ENCODE results near the gene ERBB2. TPM values are rescaled to one million over a fixed set of nuclear protein-coding genes. Genes with fewer than 3 reads are reported as not detected.

The ERBB2 gene
- total RNA-seq, 1 experiment from 2014 or later = 216 TPM

DNA sequence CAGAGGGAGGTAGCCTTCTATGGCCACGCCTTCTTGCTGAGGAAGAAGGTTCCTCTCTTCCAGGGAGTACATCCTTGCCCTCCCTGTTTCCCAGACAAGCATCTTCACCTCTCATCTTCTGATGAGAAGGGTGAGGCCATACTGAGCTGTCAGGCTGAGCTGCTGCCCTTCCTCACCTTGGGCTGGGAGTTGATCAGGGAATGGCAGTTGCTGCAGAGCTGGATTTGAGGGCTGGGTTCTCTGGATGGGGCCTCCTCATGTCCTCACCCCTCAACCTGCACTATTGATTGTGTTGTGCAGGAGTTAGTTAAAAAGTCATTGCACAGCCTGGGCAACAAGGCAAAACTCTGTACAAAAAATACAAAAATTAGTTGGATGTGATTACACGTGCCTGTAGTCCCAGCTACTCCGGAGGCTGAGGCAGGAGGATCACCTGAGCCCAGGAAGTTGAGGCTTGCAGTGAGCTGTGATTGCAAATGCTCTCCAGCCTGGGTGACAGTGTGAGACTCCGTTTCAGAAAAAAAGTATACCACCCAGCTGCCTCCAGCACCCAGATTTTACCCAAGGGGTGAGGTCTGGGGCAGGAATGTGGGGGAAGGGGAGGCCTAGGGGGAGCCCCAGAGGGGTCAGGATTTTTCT lies 2.0 kb downstream of the ERBB2 start:
- no peak for DNase-seq
- Histone ChIP-seq H2BK12ac (ENCODE audit: insufficient read length, low read depth, low read length) (no peak overlapping the region), H3K18ac (ENCODE audit: insufficient read length, low read depth, low read length) (no peak overlapping the region), H3K27me3 (ENCODE audit: insufficient read depth, low read length) (no peaks in the 10 kb centered on the region), H4K5ac (ENCODE audit: insufficient read length, low read depth, low read length) (no peak overlapping the region), H2BK15ac (ENCODE audit: low read depth, low read length) (no peak overlapping the region), H4K8ac (replicated peaks; ENCODE audit: insufficient read length, low read depth, low read length) (no peak overlapping the region), H3K9me3 (ENCODE audit: control insufficient read depth, low read depth, low read length) (no peaks in the 10 kb centered on the region), H3K4me2 (ENCODE audit: insufficient read depth, insufficient read length, low read length) (peak overlapping the region; percentile 95), H4K20me1 (ENCODE audit: control insufficient read depth, insufficient read depth, insufficient read length) (no peaks in the 10 kb centered on the region), H3K14ac (ENCODE audit: insufficient read depth, low read length) (no peak overlapping the region), H2BK20ac (ENCODE audit: low read depth, low read length, poor library complexity, severe bottlenecking) (no peak overlapping the region), H2AK5ac (ENCODE audit: insufficient read length, low read length) (no peak overlapping the region), H3K4ac (ENCODE audit: low read depth, low read length) (no peak overlapping the region), H4K91ac (ENCODE audit: insufficient read length, low read depth, low read length) (no peak overlapping the region), H3K27ac (ENCODE audit: insufficient read length, low read depth, low read length) (no peak overlapping the region), H2BK5ac (ENCODE audit: insufficient read length, low read length) (no peak overlapping the region), H2BK120ac (ENCODE audit: low read depth, low read length, poor library complexity, severe bottlenecking) (no peak overlapping the region), H3K23ac (ENCODE audit: insufficient read length, low read depth, low read length) (no peak overlapping the region), H3K9ac (ENCODE audit: extremely low read depth, insufficient read length, low read length) (no peak overlapping the region), H2AFZ (ENCODE audit: low read length) (no peak overlapping the region), H3K56ac (ENCODE audit: insufficient read length, low read depth, low read length) (no peak overlapping the region), H3K79me2 (ENCODE audit: insufficient read depth, low read length) (peaks cover 49% of the 10 kb centered on the region), H3K79me1 (ENCODE audit: insufficient read depth, low read depth, low read length, poor library complexity, severe bottlenecking) (no peaks in the 10 kb centered on the region), H3K4me1 (ENCODE audit: insufficient read depth, low read length) (peaks cover 18% of the 10 kb centered on the region), H3K23me2 (ENCODE audit: insufficient read length, low read depth, low read length, poor library complexity, severe bottlenecking) (peaks cover 8% of the 10 kb centered on the region), H3T11ph (ENCODE audit: low read length) (no peak overlapping the region)
- Mint-ChIP-seq H3K4me1 (peaks cover 61 to 71% of the 10 kb centered on the region in 2 experiments), H3K4me3 (peak overlapping the region; percentile 92 to 97), H3K36me3 (ENCODE audit: insufficient read depth in 1 of 3, low read depth in 3 of 3) (peaks cover 12 to 36% (median 26%) of the 10 kb centered on the region in 3 experiments), H3K27ac (peak overlapping the region; percentile 57 to 88 (median 76); a peak in 3 of 7 replicates), H3K9me3 (no peaks in the 10 kb centered on the region), H3K27me3 (ENCODE audit: low read depth) (no peaks in the 10 kb centered on the region; the same call in 1 of the 2 replicates)
- no peak for TF ChIP-seq CTCF (conservative IDR thresholded peaks at IDR 0.05)
- no CpG with 5 or more reads among the region's 4 CpGs for WGBS (ENCODE audit: extremely low coverage, insufficient read length, low lambda C conversion rate)
